PC-9 (cell line): ENCODE data around the gene EMP2.

Source experiments
- EZH2 ChIP-seq: fragments of 200-600 bp; sonication (generic); IDR thresholded peaks from 2 replicates; pipeline ENCODE4 v1.8.0; 2017; ENCODE audit warnings: antibody characterized with exemption, low read depth
- TF ChIP-seq, protein P1 (sequence below): fragments of 200-600 bp; sonication (generic); conservative IDR thresholded peaks from 2 replicates; pipeline ENCODE4 v1.6.1; 2017; ENCODE audit warnings: mixed run types, antibody characterized with exemption, mild to moderate bottlenecking, moderate library complexity

DNA sequence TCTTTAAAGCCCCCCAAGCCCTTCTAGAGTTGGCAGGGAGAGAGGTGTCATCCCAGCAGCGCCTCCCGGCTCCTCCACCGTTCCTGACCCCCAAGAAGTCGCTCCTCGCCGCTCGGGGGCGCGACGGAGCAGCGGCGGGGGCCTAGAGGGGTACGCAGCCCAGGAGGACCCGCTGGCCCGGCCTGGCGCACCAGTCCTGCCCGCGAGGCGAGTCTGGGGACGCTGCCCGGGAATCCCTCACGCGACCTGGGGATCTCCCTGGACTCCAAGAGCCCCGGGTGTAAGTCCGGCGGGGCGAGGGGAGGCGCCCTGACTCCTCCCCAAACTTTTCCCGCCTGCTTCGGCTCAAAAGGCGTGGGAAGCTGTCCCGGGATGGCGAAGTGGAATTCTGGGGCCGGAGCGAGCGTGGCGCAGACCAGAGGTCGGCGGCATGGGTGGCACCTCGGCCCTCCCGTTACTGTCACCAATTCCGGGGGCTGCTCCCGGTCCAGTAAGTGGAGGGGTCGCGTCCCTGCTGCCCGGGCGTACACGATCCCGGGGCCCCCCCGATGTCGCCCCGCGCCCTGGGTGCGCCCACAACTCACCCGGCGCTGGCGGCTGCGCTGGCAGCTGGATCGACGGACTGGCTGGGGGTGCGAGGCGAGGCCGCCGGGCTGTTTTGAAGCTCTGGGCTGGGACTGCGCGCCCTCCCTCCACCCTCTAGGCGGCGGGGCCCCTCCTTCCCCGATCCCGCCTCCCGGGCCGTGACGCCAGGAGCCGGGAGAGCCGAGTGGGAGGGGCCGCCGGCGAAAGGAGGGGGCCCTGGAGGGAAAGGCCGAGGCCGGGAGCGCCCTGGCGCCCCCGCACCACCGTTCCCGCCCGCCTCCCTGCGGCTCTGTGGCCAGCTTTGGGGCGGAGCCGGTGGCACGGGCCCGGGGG is at the start of gene EMP2:
- TF ChIP-seq, protein P1, sequence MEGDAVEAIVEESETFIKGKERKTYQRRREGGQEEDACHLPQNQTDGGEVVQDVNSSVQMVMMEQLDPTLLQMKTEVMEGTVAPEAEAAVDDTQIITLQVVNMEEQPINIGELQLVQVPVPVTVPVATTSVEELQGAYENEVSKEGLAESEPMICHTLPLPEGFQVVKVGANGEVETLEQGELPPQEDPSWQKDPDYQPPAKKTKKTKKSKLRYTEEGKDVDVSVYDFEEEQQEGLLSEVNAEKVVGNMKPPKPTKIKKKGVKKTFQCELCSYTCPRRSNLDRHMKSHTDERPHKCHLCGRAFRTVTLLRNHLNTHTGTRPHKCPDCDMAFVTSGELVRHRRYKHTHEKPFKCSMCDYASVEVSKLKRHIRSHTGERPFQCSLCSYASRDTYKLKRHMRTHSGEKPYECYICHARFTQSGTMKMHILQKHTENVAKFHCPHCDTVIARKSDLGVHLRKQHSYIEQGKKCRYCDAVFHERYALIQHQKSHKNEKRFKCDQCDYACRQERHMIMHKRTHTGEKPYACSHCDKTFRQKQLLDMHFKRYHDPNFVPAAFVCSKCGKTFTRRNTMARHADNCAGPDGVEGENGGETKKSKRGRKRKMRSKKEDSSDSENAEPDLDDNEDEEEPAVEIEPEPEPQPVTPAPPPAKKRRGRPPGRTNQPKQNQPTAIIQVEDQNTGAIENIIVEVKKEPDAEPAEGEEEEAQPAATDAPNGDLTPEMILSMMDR, result peak; percentile 67; the same call in 1 of the 2 replicates
- TF ChIP-seq EZH2, result no peak
